ENCODE results near the gene SGPL1.
"Not testable (repeated sequence)": the region's sequence is repeated elsewhere in the genome, so short reads cannot be mapped to it uniquely, and the experiment has no call there.

SGPL1 gene

GRCh38 chr10:70843776-70844489 lies 28.2 kb downstream of the SGPL1 start:
- no peak for DNase-seq (ENCODE audit: low spot score)

GRCh38 chr10:70845256-70845655 lies 29.5 kb downstream of the SGPL1 start:
- no peak for DNase-seq (ENCODE audit: low spot score)

DNA sequence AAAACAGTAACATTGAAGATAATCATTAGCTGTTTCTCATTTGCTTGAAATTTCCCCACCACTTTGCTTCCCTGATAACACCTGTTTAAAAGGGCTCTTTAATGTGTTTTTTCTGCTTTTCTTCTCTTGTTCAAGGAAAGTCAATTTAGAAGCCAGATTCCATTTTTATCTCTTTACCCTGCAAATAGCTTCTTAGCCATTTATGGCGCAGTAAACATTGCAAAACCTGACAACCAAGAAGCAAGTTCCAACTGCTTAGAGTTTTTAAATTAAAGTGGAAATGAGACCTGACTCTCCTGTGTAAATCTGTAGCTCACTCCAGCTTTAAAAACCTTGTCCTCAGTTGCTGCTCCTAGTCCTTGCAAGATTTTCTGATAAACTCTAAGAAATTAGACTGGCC lies 30.1 kb downstream of the SGPL1 start:
- DNase-seq (ENCODE audit: low spot score): no peak

- DNase-seq (ENCODE audit: low spot score): no peak
These were observed 31.0 kb downstream of the SGPL1 start for GRCh38 chr10:70846795-70847194.

DNA sequence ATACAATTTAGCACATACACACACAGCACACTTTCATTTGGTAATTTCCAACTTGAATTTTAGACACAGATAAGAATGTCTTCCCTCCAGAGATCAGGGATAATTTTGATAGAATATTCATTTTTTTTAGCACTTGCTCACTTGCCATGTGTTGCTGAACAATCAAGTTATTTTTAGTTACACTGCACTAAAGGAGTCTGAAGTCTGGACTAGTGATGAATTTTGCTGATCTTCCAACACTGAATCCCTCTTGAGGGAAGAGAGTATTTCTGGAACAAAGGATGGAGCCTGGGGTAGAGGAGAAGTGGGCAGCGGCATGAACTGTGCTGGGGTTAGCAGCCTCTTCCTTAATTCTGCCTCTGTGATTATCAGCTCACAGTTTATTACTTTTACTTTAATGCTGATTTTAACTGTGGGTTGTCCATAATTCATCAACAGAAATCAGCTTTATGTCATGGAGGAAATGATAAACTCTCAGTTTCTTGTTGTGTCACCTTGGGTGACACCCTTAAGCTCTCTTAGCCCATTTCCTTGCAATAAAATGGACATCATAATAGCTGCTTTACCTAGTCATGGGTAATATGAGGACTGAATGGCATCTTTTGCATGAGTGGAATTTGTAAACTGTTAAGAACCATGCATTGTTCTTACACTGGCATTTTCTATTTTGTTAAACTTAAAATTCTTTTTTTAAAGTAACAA lies 32.1 kb downstream of the SGPL1 start:
- no peak for DNase-seq (ENCODE audit: low spot score)

- DNase-seq (ENCODE audit: low spot score): no peak
These were observed 33.9 kb downstream of the SGPL1 start for GRCh38 chr10:70849582-70850016.

DNA sequence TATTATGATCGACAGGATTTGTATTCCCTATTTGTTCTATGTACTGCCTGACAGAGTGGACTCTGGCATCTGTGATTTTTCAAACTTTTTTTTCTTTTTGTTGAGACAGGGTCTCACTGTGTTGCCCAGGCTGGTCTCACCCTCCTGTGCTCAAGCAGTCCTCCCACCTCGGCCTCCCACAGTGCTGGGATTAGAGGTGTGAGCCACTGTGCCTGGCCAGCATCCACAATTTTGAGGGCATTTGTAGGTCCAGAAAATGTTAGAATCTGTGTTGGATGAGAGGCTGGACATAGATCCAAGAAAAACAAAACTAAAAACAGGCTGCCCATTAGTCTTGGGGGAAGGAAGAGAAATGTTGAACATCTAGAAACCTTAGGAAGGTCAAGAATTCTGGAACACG lies 34.3 kb downstream of the SGPL1 start:
- no peak for DNase-seq (ENCODE audit: low spot score)

- DNase-seq (ENCODE audit: low spot score): no peak
These were observed 36.1 kb downstream of the SGPL1 start for GRCh38 chr10:70851597-70852475.

DNA sequence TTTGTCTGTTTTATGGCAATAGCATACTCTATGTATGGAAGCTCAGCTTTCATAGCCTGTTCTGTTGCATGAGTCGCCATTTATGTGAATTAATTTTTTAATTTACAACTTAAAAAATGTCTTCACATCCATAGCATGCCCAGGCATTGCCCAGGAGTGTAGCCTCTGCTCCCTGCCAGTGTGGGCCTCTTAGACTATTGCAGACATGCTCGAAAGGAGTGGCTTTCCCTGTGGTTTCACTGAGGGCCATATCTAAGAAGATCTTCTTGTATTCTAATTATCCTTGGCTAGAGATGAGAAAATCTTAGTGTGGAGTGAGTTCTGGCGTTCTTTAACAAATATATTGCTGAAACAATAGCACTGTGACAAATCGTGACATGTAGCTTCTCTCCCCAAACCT lies 37.3 kb downstream of the SGPL1 start:
- DNase-seq (ENCODE audit: low spot score): no peak

- no peak for DNase-seq (ENCODE audit: low spot score)
These were observed 37.7 kb downstream of the SGPL1 start for GRCh38 chr10:70853457-70853856.

GRCh38 chr10:70856454-70856853 lies 40.7 kb downstream of the SGPL1 start:
- no peak for DNase-seq (ENCODE audit: low spot score)

DNA sequence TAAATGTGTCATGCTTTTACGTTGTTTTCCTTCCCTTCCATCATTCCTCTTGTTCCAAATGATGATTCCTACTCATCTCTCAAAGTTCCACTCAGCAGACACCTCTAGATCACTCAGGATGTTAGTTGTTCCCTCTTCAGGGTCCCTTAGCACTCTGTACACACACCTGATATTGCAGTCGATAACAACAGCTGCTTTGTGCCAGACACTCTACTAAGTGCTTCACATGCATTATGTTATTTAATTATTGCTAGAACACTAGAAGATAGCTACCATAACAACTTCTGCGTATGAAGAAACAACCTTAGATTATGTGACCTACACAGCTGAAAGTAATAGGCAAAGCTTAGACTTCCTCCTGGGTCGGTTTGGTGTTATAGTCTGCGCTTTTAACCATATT lies 43.0 kb downstream of the SGPL1 start:
- no peak for DNase-seq (ENCODE audit: low spot score)

- not testable (repeated sequence) for DNase-seq (ENCODE audit: low spot score)
These were observed 45.9 kb downstream of the SGPL1 start for GRCh38 chr10:70861495-70862197.

GRCh38 chr10:70863470-70864160 lies 47.9 kb downstream of the SGPL1 start:
- DNase-seq (ENCODE audit: low spot score): no peak

GRCh38 chr10:70864935-70865334 lies 49.2 kb downstream of the SGPL1 start:
- no peak for DNase-seq (ENCODE audit: low spot score)

GRCh38 chr10:70866424-70866823 lies 50.7 kb downstream of the SGPL1 start:
- DNase-seq (ENCODE audit: low spot score): no peak

DNA sequence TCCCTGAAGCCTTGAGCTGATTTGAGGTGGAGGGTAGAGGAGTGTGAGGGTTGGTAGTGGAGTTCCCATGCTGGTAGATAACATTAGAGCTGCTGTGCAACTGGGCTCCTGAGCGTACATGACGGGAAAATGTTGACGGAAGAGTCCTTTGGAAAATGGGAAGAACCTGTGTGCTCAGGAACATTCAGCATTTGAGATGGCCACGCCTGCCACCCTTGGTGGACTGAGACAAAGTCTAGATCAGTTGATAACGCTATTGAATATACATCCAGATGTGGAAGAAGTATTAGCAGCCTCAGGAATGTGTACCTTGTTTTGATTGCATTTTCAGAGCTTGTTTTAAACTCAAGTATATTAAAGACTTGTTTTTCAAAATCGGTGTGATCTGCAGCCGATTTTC lies 56.5 kb downstream of the SGPL1 start:
- no peak for DNase-seq (ENCODE audit: low spot score)

DNA sequence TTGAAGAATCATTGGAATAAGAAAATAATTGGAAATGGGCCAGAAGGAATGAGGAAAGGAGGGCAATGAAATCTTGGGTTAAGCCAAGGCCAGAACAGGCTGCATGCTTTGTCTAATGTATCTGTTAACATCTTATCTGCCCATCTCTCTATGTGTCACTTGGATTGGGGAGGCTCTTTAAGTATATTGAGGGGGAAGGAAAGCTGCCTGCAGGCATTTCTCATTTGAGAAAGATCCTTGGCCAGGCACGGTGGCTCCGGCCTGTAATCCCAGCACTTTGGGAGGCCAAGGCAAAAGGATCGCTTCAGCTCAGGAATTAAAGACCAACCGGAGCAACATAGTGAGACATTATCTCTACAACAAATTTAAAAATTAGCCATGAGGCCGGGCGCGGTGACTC lies 58.3 kb downstream of the SGPL1 start:
- no peak for DNase-seq (ENCODE audit: low spot score)

- no peak for DNase-seq (ENCODE audit: low spot score)
These were observed 63.5 kb downstream of the SGPL1 start for GRCh38 chr10:70879207-70879606.

DNA sequence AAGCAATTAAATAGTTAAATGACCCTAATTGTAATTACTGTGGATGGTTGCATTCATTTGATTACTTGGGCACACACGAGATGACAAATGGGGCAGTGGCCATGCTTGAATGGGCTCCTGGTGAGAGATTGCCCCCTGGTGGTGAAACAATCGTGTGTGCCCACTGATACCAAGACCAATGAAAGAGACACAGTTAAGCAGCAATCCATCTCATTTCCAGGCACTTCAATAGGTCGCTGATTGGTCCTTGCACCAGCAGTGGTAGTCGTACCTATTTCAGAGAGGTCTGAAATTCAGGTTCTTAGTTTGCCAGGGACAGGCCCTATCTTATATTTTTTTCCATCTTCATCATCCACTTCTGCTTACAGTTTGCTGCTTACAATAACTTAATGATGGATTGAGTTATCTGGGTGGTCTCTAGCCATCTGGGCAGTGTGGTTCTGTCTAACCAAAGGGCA lies 64.4 kb downstream of the SGPL1 start:
- DNase-seq (ENCODE audit: low spot score): peak; percentile 87

GRCh38 chr10:70884741-70885140 lies 69.0 kb downstream of the SGPL1 start:
- no peak for DNase-seq (ENCODE audit: low spot score)
